KMS-11 (cell line): Measurements from ENCODE around the gene DNAH11.
"Not testable (repeated sequence)": the region's sequence is repeated elsewhere in the genome, so short reads cannot be mapped to it uniquely, and the experiment has no call there.

Experiments
- H2AFZ ChIP-seq: fragments of 200-600 bp; sonication (generic); 2 replicates; pipeline ENCODE4 v1.6.1; 2016; ENCODE audit warnings: antibody characterized with exemption, mixed run types, low read depth
- H3K27ac ChIP-seq: fragments of 200-600 bp; sonication (generic); 2 replicates; pipeline ENCODE4 v1.6.1; 2016; ENCODE audit warnings: mild to moderate bottlenecking, mixed run types
- H3K27me3 ChIP-seq: fragments of 200-600 bp; sonication (generic); 2 replicates; pipeline ENCODE4 v1.6.1; 2017; ENCODE audit warnings: mild to moderate bottlenecking, low read depth, mixed run types, moderate library complexity; ENCODE audit not compliant: insufficient read depth
- H3K36me3 ChIP-seq: fragments of 200-600 bp; sonication (generic); 2 replicates; pipeline ENCODE4 v1.6.1; 2017; ENCODE audit warnings: mild to moderate bottlenecking, mixed run types; ENCODE audit not compliant: insufficient read depth
- H3K4me1 ChIP-seq: fragments of 200-600 bp; sonication (generic); 2 replicates; pipeline ENCODE4 v1.6.1; 2016; ENCODE audit warnings: mild to moderate bottlenecking, low read depth, mixed run types; ENCODE audit not compliant: poor library complexity, severe bottlenecking
- H3K4me2 ChIP-seq: fragments of 200-600 bp; sonication (generic); 2 replicates; pipeline ENCODE4 v1.7.0; 2016; ENCODE audit warnings: mild to moderate bottlenecking, mixed run types
- H3K4me3 ChIP-seq: fragments of 200-600 bp; sonication (generic); IDR thresholded peaks from 2 replicates; pipeline ENCODE4 v1.6.1; 2017; ENCODE audit warnings: low read depth, low read length, mixed read lengths; ENCODE audit not compliant: insufficient read depth
- H3K79me2 ChIP-seq: fragments of 200-600 bp; sonication (generic); 2 replicates; pipeline ENCODE4 v1.6.1; 2016; ENCODE audit warnings: low read depth, mixed run types; ENCODE audit not compliant: insufficient read depth
- H3K9ac ChIP-seq: fragments of 200-600 bp; sonication (generic); 2 replicates; pipeline ENCODE4 v1.6.1; 2016; ENCODE audit warnings: mild to moderate bottlenecking, mixed run types
- H4K20me1 ChIP-seq: fragments of 200-600 bp; sonication (generic); 2 replicates; pipeline ENCODE4 v1.6.1; 2016; ENCODE audit warnings: mild to moderate bottlenecking, mixed run types; ENCODE audit not compliant: insufficient read depth
- TF ChIP-seq, protein P1 (sequence below): fragments of 200-600 bp; sonication (generic); conservative IDR thresholded peaks from 2 replicates; pipeline ENCODE4 v1.6.1; 2017; ENCODE audit warnings: low read depth, mild to moderate bottlenecking, antibody characterized with exemption, low read length, moderate library complexity, mixed read lengths

Gene DNAH11

DNA sequence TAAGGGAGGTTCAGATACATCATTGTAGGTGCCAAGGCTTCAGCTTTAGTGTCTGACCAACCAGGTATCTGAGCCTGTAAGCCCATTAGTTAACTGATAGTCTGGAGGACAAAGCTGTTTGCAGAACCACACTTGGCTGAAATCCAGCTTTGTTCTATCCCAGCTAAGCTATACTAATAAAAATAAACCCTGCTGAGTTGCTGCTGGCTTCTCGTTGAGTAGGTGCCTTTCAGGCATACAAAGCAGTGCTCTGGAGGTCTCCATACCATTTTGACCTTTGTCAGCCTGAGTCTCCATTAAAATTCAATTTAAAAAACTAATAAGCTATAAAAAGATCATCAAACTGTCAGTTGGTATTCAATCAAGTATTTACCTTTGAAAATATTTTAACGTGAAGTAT lies 380.8 kb downstream of the DNAH11 start:
- H3K9ac ChIP-seq: no peak overlapping the region
- peaks cover 5% of the 10 kb centered on the region; the same call in 1 of the 2 replicates for H4K20me1 ChIP-seq
- H3K4me3 ChIP-seq: no peak overlapping the region
- peaks cover 4% of the 10 kb centered on the region for H3K4me1 ChIP-seq
- TF ChIP-seq, protein P1, sequence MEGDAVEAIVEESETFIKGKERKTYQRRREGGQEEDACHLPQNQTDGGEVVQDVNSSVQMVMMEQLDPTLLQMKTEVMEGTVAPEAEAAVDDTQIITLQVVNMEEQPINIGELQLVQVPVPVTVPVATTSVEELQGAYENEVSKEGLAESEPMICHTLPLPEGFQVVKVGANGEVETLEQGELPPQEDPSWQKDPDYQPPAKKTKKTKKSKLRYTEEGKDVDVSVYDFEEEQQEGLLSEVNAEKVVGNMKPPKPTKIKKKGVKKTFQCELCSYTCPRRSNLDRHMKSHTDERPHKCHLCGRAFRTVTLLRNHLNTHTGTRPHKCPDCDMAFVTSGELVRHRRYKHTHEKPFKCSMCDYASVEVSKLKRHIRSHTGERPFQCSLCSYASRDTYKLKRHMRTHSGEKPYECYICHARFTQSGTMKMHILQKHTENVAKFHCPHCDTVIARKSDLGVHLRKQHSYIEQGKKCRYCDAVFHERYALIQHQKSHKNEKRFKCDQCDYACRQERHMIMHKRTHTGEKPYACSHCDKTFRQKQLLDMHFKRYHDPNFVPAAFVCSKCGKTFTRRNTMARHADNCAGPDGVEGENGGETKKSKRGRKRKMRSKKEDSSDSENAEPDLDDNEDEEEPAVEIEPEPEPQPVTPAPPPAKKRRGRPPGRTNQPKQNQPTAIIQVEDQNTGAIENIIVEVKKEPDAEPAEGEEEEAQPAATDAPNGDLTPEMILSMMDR: no peak
- peaks cover 51% of the 10 kb centered on the region; the same call in 1 of the 2 replicates for H3K79me2 ChIP-seq
- H3K27me3 ChIP-seq: no peaks in the 10 kb centered on the region
- no peak overlapping the region for H3K27ac ChIP-seq
- H2AFZ ChIP-seq: no peak overlapping the region
- H3K4me2 ChIP-seq: no peak overlapping the region
- H3K36me3 ChIP-seq: no peaks in the 10 kb centered on the region; the same call in none of the 2 replicates

DNA sequence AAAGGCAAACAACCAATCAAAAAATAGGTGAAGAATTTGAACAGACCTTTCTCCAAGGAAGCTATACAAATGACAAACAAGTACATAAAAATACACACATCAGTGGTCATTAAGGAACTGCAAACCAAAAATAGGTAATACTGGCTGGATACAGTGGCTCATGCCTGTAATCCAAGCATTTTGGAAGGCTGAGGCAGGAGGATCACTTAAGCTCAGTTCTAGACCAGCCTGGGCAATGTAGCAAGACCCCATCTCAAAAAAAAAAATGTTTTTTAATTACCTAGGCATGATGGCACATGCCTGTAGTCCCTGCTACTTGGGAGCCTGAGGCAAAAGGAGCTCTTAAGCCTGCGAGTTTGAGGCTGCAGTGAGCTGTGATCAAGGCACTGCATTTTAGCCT lies 383.6 kb downstream of the DNAH11 start:
- H3K4me2 ChIP-seq: no peak overlapping the region
- no peak overlapping the region for H3K9ac ChIP-seq
- H3K4me1 ChIP-seq: peaks cover 4% of the 10 kb centered on the region
- no peak overlapping the region for H3K4me3 ChIP-seq
- H2AFZ ChIP-seq: no peak overlapping the region
- TF ChIP-seq, protein P1: no peak
- H3K36me3 ChIP-seq: no peaks in the 10 kb centered on the region; the same call in 1 of the 2 replicates
- H4K20me1 ChIP-seq: 0 out of 2 replicates have a peak, but pooled peaks cover 5% of the 10 kb centered on the region
- no peaks in the 10 kb centered on the region for H3K27me3 ChIP-seq
- H3K27ac ChIP-seq: no peak overlapping the region
- H3K79me2 ChIP-seq: peaks cover 50% of the 10 kb centered on the region; the same call in 1 of the 2 replicates

DNA sequence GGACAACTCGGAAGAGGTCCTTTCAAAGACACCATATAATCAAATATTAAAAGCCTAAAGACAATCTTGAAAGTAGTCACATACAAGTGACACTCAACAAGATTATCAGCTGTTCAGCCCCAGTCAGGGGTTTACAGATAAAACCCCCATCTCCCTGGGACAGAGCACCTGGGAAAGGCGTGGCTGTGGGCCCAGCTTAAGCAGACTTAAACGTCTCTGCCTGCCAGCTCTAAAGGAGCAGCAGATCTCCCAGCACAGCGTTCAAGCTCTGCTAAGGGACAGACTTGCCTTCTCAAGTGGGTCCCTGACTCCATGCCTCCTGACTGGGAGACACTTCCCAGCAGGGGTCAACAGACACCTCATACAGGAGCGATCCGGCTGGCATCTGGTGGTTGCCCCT lies 384.9 kb downstream of the DNAH11 start:
- Histone ChIP-seq H3K27me3 (no peaks in the 10 kb centered on the region), H3K4me2 (no peak overlapping the region)

DNA sequence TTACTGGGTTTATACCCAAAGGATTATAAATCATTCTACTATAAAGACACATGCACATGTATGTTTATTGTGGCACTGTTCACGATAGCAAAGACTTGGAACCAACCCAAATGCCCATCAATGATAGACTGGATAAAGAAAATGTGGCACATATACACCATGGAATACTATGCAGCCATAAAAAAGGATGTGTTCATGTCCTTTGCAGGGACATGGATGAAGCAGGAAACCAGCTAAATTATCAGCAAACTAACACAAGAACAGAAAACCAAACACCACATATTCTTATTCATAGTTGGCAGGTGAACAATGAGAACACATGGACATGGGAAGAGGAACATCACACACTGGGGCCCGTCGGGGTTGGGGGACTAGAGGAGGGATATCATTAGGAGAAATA lies 390.5 kb downstream of the DNAH11 start:
- peaks cover 76% of the 10 kb centered on the region; the same call in 1 of the 2 replicates for H3K79me2 ChIP-seq
- H3K4me2 ChIP-seq, H3K27ac ChIP-seq, H3K9ac ChIP-seq, H4K20me1 ChIP-seq, H3K4me3 ChIP-seq, H3K36me3 ChIP-seq, H3K4me1 ChIP-seq, H2AFZ ChIP-seq, H3K27me3 ChIP-seq: not testable (repeated sequence)

More for the DNA sequence above, 384.9 kb downstream of the DNAH11 start:
- H3K27ac ChIP-seq: no peak overlapping the region
- H3K79me2 ChIP-seq: peaks cover 55% of the 10 kb centered on the region; the same call in 1 of the 2 replicates
- no peaks in the 10 kb centered on the region; the same call in 1 of the 2 replicates for H3K36me3 ChIP-seq
- H3K4me3 ChIP-seq: no peak overlapping the region
- 0 out of 2 replicates have a peak, but pooled peaks cover 5% of the 10 kb centered on the region for H4K20me1 ChIP-seq
- no peak overlapping the region for H2AFZ ChIP-seq
- H3K4me1 ChIP-seq: peaks cover 4% of the 10 kb centered on the region
- H3K9ac ChIP-seq: no peak overlapping the region
- TF ChIP-seq, protein P1: no peak

DNA sequence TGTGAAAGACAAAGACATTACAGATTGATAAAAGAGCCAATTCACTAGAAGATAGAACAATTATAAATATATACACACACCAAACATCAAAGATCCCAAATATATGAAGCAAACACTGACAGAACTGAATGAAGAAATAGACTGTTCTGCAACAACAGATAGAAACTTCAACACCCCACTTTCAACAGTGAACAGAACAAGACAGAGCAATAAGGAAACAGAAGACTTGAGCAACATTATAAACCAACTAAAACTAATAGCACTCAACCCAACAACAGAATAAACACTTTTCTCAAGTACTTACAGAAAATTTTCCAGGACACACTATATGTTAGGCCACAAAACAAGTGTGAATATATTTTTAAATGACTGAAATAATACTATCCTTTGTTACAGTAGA lies 392.0 kb downstream of the DNAH11 start:
- no peak overlapping the region for H3K9ac ChIP-seq
- no peak overlapping the region for H3K27ac ChIP-seq
- no peak overlapping the region for H3K4me2 ChIP-seq
- peaks cover 4% of the 10 kb centered on the region; the same call in 1 of the 2 replicates for H3K36me3 ChIP-seq
- peaks cover 20% of the 10 kb centered on the region for H3K4me1 ChIP-seq
- no peak overlapping the region for H3K4me3 ChIP-seq
- H2AFZ ChIP-seq: no peak overlapping the region
- peaks cover 83% of the 10 kb centered on the region; the same call in 1 of the 2 replicates for H3K79me2 ChIP-seq
- TF ChIP-seq, protein P1: no peak
- no peaks in the 10 kb centered on the region for H4K20me1 ChIP-seq
- H3K27me3 ChIP-seq: no peaks in the 10 kb centered on the region
